HEK293T (cell line): ENCODE results near the gene FXYD7.

Source experiments
- BHLHE40 ChIP-seq: fragments of 450-650 bp; IDR thresholded peaks from 2 replicates; pipeline ENCODE4 v1.6.1; 2016; ENCODE audit warnings: mild to moderate bottlenecking, moderate library complexity, borderline replicate concordance
- FOXK2 ChIP-seq: fragments of 450-650 bp; IDR thresholded peaks from 2 replicates; pipeline ENCODE4 v1.6.1; 2016; ENCODE audit warnings: mild to moderate bottlenecking
- NFRKB ChIP-seq: fragments of 450-650 bp; IDR thresholded peaks from 2 replicates; pipeline ENCODE4 v1.6.1; 2016; ENCODE audit warnings: mild to moderate bottlenecking, moderate library complexity
- SP1 ChIP-seq: fragments of 450-650 bp; IDR thresholded peaks from 2 replicates; pipeline ENCODE4 v1.6.1; 2017

GRCh38 chr19:35140207-35140961 is 2.7 kb upstream of the FXYD7 start:
- TF ChIP-seq SP1 (no peak), FOXK2 (no peak), BHLHE40 (no peak), NFRKB (no peak)
